NCI-H1092 treated with DMSO at 0.1 percent for 48 hours (cell line): Measurements from ENCODE around the gene KSR1.

Experiments
- DNase-seq: peaks from one replicate; lab custom pipeline; 2025; lab: John Stamatoyannopoulos, UW

The KSR1 gene

DNA sequence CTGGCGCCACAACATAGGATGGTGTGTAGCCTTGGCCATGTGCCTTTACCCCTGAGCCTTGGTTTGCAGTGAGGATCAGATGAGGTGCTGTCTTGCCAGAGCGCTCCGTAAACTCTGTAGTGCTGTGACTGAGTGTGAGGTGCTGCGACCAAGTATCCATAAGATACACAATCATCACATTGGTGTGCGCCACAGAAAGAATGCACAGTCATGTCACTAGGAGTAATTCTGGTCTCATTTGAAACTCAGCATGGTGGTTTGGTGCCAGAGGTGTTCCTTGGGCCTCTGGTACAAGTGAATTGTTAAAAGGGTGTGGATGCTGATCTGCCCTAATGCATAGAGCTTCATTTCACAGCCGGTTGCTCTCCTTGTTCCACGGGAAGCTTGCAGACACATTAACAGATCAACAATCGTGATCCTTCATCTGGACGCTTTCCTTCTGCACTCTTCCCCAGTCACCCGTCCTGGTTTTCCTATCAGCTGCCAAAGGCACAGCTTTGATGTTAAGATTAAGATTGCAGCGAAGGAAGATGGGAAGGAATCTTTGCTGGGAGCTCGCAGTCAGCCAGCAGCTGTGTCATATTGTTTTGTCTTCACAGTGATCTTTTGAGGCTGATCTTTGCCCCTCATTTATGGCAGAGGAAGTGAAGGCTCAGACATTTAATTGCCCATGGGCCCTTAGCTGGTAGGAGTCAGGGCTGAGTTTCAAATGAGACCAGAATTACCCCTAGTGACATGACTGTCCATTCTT, 79.1 kb downstream of the KSR1 start:
- DNase-seq = no peak

DNA sequence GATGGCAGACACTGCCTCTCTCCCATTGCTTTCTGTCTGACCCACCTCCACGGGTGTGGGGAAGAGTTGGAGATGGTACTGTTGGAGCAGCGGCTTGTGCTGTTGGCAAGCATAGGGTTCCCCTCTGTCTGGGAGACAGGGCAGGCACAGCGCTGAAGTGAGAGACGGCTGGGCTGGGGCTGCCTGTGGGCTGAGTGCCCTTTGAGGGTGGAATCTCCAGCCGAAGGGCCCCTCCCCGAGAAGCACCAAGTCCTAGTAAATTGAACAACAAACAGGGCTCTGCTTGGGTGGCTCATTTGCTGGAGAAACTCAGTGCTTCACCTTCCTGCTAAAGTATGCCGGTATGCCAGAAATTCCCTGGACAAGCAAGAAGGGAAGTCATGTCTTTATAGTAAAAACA, 79.7 kb downstream of the KSR1 start:
- no peak for DNase-seq

DNA sequence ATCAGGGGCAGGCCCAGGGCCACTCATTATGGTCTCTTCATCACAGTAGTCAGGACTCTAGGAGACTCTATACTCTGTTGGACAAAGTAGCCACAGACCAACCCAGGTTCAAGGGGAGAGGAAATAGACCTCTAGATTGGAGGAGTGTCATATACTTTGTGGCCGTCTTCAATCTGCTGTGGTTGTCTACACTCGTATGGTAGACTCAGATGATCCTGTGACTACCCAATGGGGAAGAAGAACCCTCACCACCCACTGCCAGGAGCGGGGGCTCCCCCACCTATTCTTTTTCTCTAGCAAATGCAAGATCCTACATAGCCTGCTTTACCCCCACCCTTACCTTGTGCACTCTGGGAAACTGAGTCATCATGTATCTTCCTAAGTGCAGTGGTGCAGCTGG, 80.5 kb downstream of the KSR1 start:
- no peak for DNase-seq

DNA sequence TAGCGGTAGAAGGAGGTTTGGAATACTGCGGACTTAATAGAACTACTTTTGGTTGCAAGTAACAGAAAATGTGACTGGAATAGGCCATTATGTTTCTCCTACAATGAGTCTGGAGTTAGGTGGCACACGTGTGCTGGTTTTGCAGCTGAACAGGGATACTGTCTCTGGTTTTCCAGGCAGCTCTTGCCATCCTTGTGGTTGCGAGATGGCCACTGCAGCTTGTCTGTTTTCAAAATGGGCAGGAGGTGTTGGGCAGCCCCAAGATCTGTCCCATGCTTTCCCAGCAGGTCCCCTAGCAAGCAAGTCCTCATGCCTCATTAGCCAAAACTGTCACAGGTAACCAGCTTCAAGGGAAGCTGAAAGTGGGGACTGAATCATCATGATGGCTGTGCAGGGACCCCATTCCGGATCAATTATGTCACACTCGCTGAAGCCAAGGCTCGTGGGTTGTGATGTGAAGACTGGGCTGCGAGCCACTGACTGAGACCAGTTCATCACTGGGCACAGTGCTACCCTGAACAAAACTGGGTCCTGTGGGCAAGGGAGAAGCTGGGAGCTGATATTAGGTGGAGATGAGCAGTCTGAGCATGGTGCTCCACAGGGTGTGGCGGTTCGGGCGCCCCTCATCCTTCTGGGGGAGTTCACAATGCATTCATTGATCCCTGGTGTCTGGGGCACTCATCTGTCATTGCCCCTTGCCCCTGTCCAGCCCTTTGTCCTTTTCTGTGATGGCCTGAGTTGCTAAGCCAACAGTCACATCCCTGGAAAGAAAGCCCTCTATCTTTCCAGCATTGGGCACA, 82.1 kb downstream of the KSR1 start:
- DNase-seq = no peak

DNA sequence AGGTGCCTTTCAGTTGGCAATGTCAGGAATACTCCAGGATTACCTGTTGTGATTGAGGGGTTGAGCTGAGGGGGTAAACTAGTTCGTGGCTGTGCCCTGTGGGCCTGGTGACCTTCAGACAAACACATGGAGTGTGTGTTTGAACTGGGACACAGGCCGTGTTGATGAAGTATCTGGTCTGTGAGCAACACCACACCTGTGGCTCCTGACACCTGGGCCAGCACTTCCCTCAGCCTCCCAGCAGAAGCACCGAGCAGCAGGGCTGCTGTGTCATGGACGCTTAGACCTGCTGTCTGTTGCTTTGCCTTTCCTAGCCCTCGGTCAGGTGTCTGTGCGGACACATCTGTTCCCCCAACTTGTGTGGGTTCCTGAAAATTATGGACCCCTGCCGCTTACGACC, 82.9 kb downstream of the KSR1 start:
- DNase-seq = no peak

DNA sequence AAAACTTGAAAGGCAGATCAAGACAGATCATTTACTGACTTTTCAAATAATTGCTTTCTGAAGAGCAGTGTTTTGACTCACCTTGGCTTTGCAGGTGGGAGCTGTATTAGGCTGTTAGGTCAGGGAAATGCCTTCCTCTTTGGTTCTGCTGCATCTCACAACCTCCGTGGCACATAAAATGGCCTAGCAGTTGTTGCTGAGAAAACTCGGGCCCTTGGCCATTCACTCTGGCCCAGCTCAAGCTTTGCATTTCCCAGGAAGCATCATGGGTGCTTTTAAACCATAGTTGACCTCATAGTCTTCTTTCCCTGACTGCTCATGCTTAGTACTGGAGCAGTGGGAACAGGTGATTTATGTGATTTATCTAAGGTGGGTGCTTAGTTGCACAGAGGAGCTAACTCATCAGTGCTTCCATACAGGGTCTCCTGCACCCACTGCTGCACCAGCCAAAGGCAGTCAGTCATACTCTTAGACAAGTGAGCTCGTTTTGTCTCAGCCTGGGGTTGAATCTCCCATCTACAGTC, 83.6 kb downstream of the KSR1 start:
- no peak for DNase-seq

DNA sequence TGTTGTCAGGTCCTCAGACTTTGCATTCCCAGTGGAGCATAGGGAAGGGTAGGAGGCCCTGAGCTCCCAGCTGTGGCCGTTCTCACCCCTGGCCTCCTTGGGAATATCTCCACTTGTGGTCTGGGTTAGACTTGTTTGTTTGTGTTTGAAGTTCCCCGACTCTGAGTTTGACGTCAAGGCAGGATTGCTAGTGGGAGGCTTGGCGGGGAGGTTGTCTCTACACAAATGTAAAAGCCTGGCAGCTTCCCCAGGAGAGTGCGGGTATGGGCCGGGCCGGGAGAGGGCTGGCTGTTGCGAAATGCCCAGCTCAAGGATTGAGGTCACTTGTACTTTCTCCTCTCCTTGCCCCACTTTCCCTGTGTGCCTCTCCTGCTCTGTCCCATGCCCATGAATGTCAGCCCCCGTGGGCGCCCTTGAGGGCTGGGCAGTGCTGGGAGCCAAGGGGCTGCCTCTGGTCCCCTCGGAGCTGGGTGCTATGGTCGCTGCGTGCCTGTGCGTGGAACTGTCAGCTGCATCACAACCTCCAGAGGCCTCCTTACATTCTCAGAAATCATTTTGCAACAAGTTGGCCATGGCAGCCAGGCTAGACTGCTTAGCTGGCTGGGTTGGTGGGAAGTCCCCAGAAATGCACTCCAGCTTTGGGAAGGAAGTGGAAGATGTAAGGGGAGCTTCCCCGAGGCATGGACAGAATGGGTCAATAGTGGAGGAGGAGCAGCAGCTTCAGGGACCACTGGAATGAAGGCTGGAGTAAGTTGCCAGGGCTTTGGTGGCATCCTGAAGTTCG, 84.3 kb downstream of the KSR1 start:
- no peak for DNase-seq

DNA sequence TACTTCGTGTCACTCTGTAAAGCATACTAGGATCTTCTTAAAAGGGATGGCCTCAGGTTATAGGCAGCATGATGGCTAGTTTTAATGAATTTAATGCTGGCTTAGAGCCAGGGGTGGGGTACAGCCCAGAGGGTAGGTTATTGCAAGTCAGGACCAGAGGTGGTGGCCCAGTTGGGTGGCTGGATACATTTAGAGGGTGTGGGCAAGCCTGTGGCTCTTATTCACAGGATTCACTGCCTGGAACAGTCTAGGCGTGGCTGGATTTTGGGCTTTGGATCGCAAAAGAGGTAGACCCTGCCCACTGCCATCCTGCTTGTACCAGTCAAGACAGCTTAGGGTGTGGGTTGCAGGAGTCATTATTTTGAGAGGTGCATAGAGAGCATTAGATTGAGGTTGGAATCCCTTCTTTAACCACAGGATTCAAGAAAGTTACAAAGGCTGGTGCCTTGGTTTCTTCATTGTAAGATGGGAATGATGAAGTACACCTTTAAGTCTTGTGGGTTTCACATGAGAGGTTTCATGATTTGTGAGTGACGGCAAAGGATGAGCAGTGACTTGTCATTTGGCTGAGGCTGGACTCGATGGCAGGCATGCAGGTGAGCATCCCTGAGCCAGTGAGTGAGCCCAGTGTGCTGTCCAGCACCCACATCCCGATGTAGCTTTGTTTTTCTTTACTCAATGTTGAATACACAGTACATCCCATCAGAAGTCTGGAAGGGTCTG, 85.2 kb downstream of the KSR1 start:
- no peak for DNase-seq

DNA sequence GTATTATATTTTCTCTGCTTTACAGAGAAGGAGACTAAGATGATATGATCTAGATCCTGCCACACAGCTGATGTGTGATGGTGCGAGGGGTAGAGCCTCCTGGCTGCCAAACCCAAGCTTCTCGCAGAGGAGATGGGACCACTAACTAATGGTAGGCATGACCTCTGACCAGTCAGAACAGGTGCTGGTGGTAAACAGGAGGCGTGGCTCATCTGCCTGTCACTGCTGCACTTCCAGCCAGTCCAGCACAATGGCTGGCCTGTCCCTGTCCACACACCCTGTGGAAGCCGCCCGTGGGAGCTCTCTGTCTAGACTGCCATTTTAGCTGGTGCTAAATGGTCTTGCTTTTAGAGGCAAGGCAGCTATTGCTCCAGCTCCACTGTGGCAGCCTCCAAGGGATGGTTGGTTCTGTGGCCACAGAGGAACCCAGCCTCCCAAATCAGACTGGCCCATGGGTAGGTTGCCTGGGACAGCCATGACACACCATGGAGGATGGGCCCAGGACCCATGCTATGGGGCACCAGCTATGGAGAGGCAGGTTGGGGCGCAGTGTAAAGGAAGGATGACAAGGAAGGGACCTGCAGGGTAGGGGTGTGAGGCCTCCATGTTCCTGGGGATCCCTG, 86.7 kb downstream of the KSR1 start:
- DNase-seq = no peak

DNA sequence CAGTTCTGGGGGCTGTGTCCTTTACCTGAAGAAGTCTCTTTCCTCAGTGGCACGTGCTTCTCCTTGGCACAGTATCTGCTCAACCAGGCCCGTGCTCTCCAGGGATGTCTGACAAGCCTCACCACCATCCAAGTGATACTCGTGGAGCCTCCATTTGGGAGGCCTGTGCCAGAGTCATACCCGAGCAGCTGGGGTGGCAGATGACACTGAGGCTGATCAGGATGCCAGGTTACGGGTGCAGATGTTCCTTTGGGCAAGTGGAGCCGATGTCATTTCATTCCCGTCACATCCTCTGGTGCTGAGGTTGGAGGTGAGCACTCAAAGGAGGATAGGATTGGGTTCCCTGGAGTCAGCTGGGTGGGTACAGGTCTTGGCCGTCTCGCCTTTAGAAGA, 87.2 kb downstream of the KSR1 start:
- no peak for DNase-seq

DNA sequence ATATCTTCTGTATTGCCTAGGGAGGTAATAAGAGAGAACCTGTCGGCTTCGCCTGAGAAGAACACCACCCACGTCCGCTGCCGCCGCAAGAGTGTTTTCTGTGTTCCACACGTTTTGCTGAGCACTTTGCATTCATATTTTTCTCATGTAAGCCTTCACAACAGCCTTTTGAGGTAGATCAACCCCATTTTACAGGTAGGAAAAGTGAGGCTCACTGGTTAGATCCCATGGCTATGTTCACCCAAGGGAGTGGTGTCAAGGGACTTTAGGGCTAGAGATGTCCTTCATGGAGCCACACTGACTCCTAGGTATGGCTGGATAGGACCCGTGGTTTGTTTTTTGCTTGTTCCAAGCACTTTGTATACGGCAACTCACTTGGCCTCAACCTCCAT, 87.7 kb downstream of the KSR1 start:
- DNase-seq = no peak

DNA sequence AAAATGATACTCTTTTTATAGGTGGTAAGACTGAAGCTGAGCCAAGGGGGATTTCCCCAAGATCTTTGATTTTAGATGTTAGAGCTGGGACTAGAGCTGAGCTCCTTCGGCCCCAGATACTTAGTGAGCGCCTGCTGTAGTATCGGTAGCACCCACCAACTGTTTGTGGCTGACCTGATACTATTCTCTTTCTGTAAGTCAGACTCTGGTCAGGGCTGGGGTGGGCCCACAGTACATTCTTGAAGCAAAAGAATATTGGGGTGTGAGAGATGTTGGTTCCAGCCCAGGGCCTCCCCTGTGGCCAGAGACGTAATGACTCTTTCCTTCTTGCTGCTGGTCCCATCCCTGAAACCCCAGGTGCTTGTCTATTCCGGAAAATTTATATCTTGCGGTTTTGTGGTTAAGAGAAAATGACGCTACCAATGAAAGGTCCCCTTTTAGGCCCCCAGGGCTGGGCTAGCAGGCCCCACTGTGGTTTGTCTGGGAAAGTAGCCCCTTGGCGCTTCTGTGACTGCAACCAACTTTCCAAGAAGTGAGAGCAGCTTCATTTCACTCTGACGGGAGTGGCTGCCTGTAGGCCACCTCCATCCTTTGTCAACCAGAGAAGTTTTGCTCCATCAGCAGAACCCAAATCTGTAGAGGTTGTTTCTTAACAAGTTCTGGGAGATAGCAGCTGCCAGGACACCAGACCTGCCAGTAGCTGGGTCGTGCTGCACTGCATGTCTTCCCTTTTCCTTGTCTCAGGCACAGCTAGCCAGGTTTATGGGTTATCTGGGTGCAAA, 88.3 kb downstream of the KSR1 start:
- DNase-seq = no peak

DNA sequence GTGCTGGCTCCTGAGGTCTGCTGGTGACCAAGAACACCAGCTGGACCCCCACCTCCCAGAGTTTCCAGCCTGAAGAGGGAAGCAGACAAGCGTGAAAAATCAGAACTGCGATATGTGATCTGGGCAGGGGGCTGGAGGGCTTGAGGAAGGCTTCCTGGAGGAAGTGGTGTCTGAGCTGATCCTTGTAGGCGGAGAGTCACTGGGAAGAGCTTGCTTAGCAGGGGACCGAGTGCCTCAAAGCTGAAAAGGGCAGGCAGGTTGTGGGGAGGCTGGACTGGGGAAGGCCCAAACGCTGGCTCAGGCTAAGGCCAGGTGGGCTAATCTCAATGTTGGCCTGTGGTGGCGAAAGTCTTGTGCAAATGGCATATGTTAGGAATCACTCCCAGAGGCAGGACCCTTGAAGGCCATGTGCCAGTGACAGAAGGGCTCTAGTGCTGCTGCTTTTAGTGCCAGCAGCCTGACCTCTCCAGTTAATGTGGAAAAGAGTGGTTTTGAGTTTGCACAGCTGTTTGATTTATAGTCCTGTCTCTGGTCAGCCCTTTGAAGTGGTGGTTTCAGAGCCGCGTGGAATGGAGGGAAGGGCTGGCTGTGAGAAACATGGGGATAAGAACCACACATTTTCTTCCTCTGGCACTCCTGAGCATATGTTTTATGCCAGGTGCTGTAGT, 89.4 kb downstream of the KSR1 start:
- peak; percentile 42 for DNase-seq

DNA sequence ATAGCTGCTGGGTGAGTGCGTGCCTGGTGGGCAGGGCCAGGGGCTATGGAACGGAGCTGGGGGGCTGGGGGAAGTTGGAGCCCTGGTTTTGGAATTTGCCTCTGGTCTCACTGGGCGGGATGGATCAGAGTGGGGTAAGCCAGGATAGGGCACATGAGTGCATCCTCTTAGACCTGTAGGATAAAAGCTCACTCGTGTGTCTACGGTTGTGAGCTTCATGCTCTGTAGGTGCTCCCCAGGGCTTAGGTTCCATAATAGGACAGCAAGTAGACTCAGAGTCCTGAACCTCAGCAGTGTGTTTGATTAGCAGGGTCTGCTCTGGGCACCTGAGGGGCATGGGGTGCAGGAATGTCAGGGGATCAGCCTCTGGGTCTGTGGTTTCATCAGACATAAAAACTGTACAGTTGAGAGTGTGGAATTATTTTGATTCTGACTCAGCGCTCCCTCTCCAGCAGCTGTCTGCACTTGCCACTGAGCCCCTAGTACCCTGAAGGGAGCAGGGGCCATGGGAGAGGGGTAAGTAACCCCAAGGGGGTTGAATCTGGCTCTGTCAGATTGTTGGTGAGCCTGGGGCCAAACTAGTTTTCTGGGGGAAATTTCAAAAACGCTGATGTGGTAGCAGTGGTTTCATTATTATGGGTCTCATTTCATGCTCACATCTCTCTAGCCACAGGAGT, 90.5 kb downstream of the KSR1 start:
- no peak for DNase-seq

DNA sequence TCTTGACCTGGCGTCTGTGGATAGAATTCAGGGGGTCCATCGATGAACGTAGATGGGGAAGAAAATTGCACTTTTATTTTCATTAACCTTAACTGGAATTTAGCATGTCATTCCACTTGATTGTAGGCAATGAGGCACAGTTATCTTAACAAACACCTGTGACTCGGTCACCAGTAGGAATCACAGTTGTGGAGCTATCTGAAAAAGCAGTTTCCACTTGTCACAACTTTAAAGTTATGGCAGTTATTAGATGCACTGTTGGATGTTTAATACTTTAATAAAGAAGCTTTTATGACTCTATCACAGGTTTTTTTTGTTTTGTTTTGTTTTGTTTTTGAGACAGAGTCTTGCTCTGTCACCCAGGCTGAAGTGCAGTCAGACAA, 91.0 kb downstream of the KSR1 start:
- no peak for DNase-seq

DNA sequence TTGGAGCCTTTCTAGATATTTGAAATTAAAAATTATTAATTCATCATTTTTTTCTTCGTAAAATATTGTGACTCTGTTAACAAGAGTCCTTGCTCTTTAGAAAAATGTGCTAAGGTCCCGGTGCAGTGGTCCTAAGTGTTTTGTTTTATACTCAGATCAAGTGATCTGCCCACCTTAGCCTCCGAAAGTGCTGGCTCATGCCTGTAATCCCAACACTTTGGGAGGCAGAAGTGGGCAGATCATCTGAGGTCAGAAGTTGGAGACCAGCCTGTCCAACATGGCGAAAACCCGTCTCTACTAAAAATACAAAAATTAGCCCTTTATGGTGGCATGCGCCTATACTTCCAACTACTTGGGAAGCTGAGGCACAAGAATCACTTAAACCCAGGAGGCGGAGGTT, 92.1 kb downstream of the KSR1 start:
- no peak for DNase-seq

DNA sequence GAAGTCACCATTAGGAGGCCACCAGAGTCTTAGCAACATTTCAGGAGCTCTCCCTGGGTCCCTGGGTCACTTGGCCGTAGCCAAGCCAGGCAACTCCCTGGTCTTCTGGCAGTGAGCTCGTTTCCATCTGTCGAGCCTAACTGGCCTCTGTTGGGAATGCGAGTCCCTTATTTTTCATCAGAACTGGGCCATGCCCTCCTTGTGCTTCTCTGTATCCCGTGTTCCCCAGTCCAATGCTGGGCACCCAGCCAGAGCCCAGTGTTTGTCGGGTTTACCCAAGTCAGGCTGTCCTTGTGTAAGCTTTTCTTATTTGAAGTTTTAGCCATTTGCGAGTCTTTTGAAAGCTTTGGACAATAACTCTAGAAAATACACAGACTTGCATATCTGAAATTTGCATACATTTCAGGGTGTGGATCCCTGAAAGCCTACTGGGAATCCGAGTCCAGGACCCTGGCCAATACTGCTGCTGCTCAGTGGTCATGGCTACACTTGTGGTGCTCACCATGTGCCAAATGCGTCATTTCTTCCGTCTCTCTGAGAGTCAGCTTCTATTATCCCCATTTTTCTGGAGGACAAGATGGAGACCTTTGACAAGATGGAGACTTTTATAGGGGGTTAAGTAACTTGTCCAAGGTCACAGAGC, 93.1 kb downstream of the KSR1 start:
- DNase-seq = no peak

DNA sequence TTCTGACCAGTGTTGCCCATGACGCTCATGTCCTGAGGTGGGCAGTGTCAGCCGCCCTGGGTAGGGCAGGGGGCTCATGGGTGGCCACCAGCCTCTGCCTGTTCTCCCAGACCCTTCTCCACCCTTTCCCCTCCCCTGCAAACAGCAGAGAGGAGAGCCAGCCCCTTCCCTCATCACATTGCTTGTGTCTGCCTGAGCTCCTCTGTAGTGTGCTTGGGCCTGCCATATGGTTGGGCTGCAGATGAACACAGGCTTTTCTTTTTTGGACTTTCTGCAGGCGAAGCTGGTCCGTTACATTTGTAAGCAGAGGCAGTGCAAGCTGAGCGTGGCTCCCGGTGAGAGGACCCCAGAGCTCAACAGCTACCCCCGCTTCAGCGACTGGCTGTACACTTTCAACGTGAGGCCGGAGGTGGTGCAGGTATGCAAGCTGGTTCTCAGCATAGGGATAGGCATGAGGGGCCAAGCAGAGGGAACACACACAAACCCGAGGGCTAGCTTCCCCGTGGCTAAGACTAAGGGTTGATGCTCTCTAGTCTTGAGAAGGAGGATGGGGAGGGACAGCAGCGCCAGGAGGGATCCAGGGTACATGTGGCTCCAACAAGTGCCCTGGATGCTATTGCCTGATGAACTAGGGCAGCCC, 94.2 kb downstream of the KSR1 start:
- DNase-seq = no peak
